EH (cell line): ENCODE results near the gene PLPP4.

Source experiments
- DNase-seq: peaks from one replicate; pipeline ENCODE4 v3.0.0-alpha.2; 2015; ENCODE audit warnings: low read depth

Gene PLPP4

GRCh38 chr10:120517881-120518484, 61.0 kb downstream of the PLPP4 start:
- no peak for DNase-seq

GRCh38 chr10:120521880-120522279, 64.9 kb downstream of the PLPP4 start:
- DNase-seq = no peak

GRCh38 chr10:120527691-120528090, 70.7 kb downstream of the PLPP4 start:
- DNase-seq = no peak

- no peak for DNase-seq
Observed at GRCh38 chr10:120530699-120531098, 73.7 kb downstream of the PLPP4 start.

GRCh38 chr10:120538091-120538490, 81.1 kb downstream of the PLPP4 start:
- no peak for DNase-seq

GRCh38 chr10:120539076-120539475, 82.0 kb downstream of the PLPP4 start:
- DNase-seq = no peak

- DNase-seq = no peak
Observed at GRCh38 chr10:120540486-120540885, 83.5 kb downstream of the PLPP4 start.

GRCh38 chr10:120541984-120542383, 85.0 kb downstream of the PLPP4 start:
- DNase-seq = no peak

- no peak for DNase-seq
Observed at GRCh38 chr10:120542591-120542990, 85.6 kb downstream of the PLPP4 start.

GRCh38 chr10:120543291-120543690, 86.3 kb downstream of the PLPP4 start:
- DNase-seq = no peak

- no peak for DNase-seq
Observed at GRCh38 chr10:120548210-120548609, 91.2 kb downstream of the PLPP4 start.

GRCh38 chr10:120552262-120552661, 95.2 kb downstream of the PLPP4 start:
- DNase-seq = peak; percentile 9

- DNase-seq = no peak
Observed at GRCh38 chr10:120553911-120554310, 96.9 kb downstream of the PLPP4 start.

GRCh38 chr10:120555436-120555835, 98.4 kb downstream of the PLPP4 start:
- DNase-seq = no peak

- DNase-seq = no peak
Observed at GRCh38 chr10:120555842-120556532, 99.0 kb downstream of the PLPP4 start.

- no peak for DNase-seq
Observed at GRCh38 chr10:120557311-120557710, 100.3 kb downstream of the PLPP4 start.

- DNase-seq = no peak
Observed at GRCh38 chr10:120559800-120560199, 102.8 kb downstream of the PLPP4 start.

GRCh38 chr10:120562956-120563355, 105.9 kb downstream of the PLPP4 start:
- DNase-seq = no peak

- no peak for DNase-seq
Observed at GRCh38 chr10:120570418-120570817, 113.4 kb downstream of the PLPP4 start.

- no peak for DNase-seq
Observed at GRCh38 chr10:120571266-120571665, 114.2 kb downstream of the PLPP4 start.

GRCh38 chr10:120572307-120572706, 115.3 kb downstream of the PLPP4 start:
- DNase-seq = no peak

- no peak for DNase-seq
Observed at GRCh38 chr10:120573355-120573754, 116.3 kb downstream of the PLPP4 start.

GRCh38 chr10:120574981-120575380, 118.0 kb downstream of the PLPP4 start:
- DNase-seq = no peak

- no peak for DNase-seq
Observed at GRCh38 chr10:120575411-120575810, 118.4 kb downstream of the PLPP4 start.
